K562 treated with DMSO at 1 percent for 12 hours (cell line): ENCODE measurements around the gene ZNF462. TPM values are rescaled to one million over a fixed set of nuclear protein-coding genes. Genes with fewer than 3 reads are reported as not detected.

Source experiments
- total RNA-seq: library from RNA; unstranded; fragments of 300-600 nt; gene quantifications from 2 replicates; pipeline ENCODE4 v1.2.3, GENCODE V29; 2022; ENCODE audit not compliant: insufficient read depth

ZNF462 gene, protein sequence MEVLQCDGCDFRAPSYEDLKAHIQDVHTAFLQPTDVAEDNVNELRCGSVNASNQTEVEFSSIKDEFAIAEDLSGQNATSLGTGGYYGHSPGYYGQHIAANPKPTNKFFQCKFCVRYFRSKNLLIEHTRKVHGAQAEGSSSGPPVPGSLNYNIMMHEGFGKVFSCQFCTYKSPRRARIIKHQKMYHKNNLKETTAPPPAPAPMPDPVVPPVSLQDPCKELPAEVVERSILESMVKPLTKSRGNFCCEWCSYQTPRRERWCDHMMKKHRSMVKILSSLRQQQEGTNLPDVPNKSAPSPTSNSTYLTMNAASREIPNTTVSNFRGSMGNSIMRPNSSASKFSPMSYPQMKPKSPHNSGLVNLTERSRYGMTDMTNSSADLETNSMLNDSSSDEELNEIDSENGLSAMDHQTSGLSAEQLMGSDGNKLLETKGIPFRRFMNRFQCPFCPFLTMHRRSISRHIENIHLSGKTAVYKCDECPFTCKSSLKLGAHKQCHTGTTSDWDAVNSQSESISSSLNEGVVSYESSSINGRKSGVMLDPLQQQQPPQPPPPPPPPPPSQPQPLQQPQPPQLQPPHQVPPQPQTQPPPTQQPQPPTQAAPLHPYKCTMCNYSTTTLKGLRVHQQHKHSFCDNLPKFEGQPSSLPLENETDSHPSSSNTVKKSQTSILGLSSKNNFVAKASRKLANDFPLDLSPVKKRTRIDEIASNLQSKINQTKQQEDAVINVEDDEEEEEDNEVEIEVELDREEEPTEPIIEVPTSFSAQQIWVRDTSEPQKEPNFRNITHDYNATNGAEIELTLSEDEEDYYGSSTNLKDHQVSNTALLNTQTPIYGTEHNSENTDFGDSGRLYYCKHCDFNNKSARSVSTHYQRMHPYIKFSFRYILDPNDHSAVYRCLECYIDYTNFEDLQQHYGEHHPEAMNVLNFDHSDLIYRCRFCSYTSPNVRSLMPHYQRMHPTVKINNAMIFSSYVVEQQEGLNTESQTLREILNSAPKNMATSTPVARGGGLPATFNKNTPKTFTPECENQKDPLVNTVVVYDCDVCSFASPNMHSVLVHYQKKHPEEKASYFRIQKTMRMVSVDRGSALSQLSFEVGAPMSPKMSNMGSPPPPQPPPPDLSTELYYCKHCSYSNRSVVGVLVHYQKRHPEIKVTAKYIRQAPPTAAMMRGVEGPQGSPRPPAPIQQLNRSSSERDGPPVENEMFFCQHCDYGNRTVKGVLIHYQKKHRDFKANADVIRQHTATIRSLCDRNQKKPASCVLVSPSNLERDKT (N-terminal part only)
- total RNA-seq = not detected in 2 replicates

GRCh38 chr9:106862821-106863720 is at the start of gene ZNF462:
Gene ZNF462 (plus strand): TSS chr9:106863166. CDS start chr9:106923384, 60,218 bp downstream.

